GM23248 (cell line): ENCODE results near the gene WASF2. TPM values are rescaled to one million over a fixed set of nuclear protein-coding genes. Genes with fewer than 3 reads are reported as not detected.

Source experiments
- DNase-seq: peaks from one replicate; pipeline ENCODE4 v3.0.0-alpha.2; 2015
- H2AFZ ChIP-seq: fragments of 200-600 bp; sonication (generic); 2 replicates; pipeline ENCODE4 v1.6.1; 2016; ENCODE audit warnings: antibody characterized with exemption
- H3F3A ChIP-seq: fragments of 200-600 bp; sonication (generic); 2 replicates; pipeline ENCODE4 v1.6.1; 2016; ENCODE audit warnings: mild to moderate bottlenecking, antibody characterized with exemption, mixed run types; ENCODE audit not compliant: insufficient read depth
- H3K27ac ChIP-seq: fragments of 200-600 bp; sonication (generic); 2 replicates; pipeline ENCODE4 v1.5.1; 2016; ENCODE audit warnings: mild to moderate bottlenecking
- H3K27me3 ChIP-seq: fragments of 200-600 bp; sonication (generic); replicated peaks from 2 replicates; pipeline ENCODE4 v1.6.1; 2016; ENCODE audit warnings: mild to moderate bottlenecking; ENCODE audit not compliant: insufficient read depth
- H3K36me3 ChIP-seq: fragments of 200-600 bp; sonication (generic); 2 replicates; pipeline ENCODE4 v1.6.1; 2016; ENCODE audit warnings: low read depth, mild to moderate bottlenecking
- H3K4me1 ChIP-seq: fragments of 200-600 bp; sonication (generic); 2 replicates; pipeline ENCODE4 v1.6.1; 2016; ENCODE audit warnings: mild to moderate bottlenecking; ENCODE audit not compliant: insufficient read depth
- H3K4me2 ChIP-seq: fragments of 200-600 bp; sonication (generic); one replicate; pipeline ENCODE4 v1.6.1; 2016; ENCODE audit warnings: mild to moderate bottlenecking; ENCODE audit not compliant: unreplicated experiment
- H3K4me3 ChIP-seq: fragments of 200-600 bp; sonication (generic); 2 replicates; pipeline ENCODE4 v1.5.1; 2016; ENCODE audit warnings: mild to moderate bottlenecking
- H3K79me2 ChIP-seq: fragments of 200-600 bp; sonication (generic); 2 replicates; pipeline ENCODE4 v1.6.1; 2016; ENCODE audit warnings: mild to moderate bottlenecking; ENCODE audit not compliant: insufficient read depth
- H3K9ac ChIP-seq: fragments of 200-600 bp; sonication (generic); 2 replicates; pipeline ENCODE4 v1.6.1; 2016; ENCODE audit warnings: mild to moderate bottlenecking
- H3K9me2 ChIP-seq: fragments of 200-600 bp; sonication (generic); 2 replicates; pipeline ENCODE4 v1.6.1; 2016; ENCODE audit warnings: mixed run types, mild to moderate bottlenecking, moderate library complexity; ENCODE audit not compliant: insufficient read depth
- H3K9me3 ChIP-seq: fragments of 200-600 bp; sonication (generic); one replicate; pipeline ENCODE4 v1.6.1; 2017; ENCODE audit warnings: low read depth
- H4K20me1 ChIP-seq: fragments of 200-600 bp; sonication (generic); 2 replicates; pipeline ENCODE4 v1.6.0; 2016; ENCODE audit not compliant: insufficient read depth
- EZH2 ChIP-seq: fragments of 200-600 bp; sonication (generic); IDR thresholded peaks from 2 replicates; pipeline ENCODE4 v1.6.1; 2018; ENCODE audit warnings: antibody characterized with exemption, mild to moderate bottlenecking; ENCODE audit not compliant: insufficient read depth, poor library complexity, severe bottlenecking
- EZH2phosphoT487 ChIP-seq: fragments of 200-600 bp; sonication (generic); IDR thresholded peaks from 2 replicates; pipeline ENCODE4 v1.6.1; 2018; ENCODE audit warnings: antibody characterized with exemption, moderate library complexity, mild to moderate bottlenecking, low read depth; ENCODE audit not compliant: insufficient read depth
- WGBS, 2 experiments: methylation state at CpG; one replicate each; pipeline ENCODE4 v1.1.6; 2015 to 2017; ENCODE audit warnings: low lambda C conversion rate in 2 of 2, low coverage in 1 of 2; ENCODE audit errors: missing lambda C conversion rate in 2 of 2; 5-methylcytosine and 5-hydroxymethylcytosine counted together
- in situ Hi-C: fragments of 300-500 bp; cut with MboI; formaldehyde crosslinking; loops from 2 replicates; pipeline ENCODE4 v1.15.0; 2020
- polyA plus RNA-seq: library from polyadenylated mRNA; unstranded; fragments of >200 nt; fragmentation: Nextera tagmentation; extraction: Ambion mirVana; gene quantifications from 2 replicates; pipeline ENCODE4 v1.2.1, GENCODE V29; 2016
- total RNA-seq: library from RNA; depleted of rRNA; stranded (reverse); fragments of >200 nt; shearing (Covaris generic); gene quantifications from 2 replicates; pipeline ENCODE4 v1.2.3, GENCODE V29; 2014; rRNA removed

Gene WASF2
- total and polyA plus RNA-seq, 2 experiments from 2014 or later = 19.3 to 118 TPM

DNA sequence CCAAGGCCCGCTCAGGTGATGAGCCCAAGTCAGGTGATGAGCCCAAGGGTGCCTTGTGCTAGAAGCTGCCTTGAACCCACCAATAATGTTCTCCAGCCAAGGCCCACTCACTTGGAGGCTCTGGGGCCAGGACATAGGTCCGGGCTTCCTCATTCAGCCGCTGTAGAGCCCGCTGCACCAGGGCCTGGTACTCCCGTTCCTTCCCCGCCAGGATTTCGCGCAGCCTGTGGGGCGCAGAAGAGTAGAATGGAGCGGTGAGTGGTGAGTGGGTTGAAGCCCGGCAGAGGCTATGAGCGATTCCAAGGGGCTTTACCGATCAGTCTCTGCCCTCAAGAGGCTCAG, 133.7 kb downstream of the WASF2 start:
- H3K9me3 ChIP-seq = no peaks in the 10 kb centered on the region
- H2AFZ ChIP-seq = no peak overlapping the region
- H3K4me1 ChIP-seq = no peaks in the 10 kb centered on the region
- DNase-seq = no peak
- H3K79me2 ChIP-seq = no peaks in the 10 kb centered on the region
- H3K9ac ChIP-seq = no peak overlapping the region
- H3K9me2 ChIP-seq = no peaks in the 10 kb centered on the region
- no peak overlapping the region for H3K4me3 ChIP-seq
- no peaks in the 10 kb centered on the region; the same call in 1 of the 2 replicates for H3K36me3 ChIP-seq
- TF ChIP-seq EZH2 (no peak), EZH2phosphoT487 (no peak)
- no peak overlapping the region for H3K4me2 ChIP-seq
- in situ Hi-C loops = no loop called here
- H3F3A ChIP-seq = no peaks in the 10 kb centered on the region
- H4K20me1 ChIP-seq = no peaks in the 10 kb centered on the region
- no peaks in the 10 kb centered on the region for H3K27me3 ChIP-seq
- no peak overlapping the region for H3K27ac ChIP-seq
- 95 to 96% methylated on average over 13 of the region's 13 CpGs for WGBS, 2 experiments

DNA sequence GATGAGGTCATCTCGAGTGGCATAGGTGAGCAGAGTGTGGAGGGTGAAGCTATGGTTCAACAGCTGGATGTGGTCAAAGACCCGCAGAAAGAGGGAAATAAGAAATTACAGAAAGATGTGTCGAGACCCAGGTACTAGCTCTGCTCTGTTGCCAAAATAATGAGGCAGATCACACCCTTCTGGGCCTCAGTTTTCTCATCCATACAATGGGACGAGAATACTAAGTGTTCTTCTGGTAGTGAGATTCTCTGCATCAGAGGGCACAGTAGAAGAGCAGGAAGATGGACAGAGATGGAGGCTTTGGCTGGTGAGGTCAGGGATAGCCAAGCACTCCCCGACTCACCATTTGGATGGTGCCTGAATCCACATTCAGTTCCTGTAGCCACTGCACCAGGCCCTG, 134.3 kb downstream of the WASF2 start:
- H2AFZ ChIP-seq = no peak overlapping the region
- 96% methylated on average over 5 of the region's 5 CpGs for WGBS, 2 experiments
- in situ Hi-C loops = no loop called here
- H3K4me2 ChIP-seq = no peak overlapping the region
- no peak overlapping the region for H3K4me3 ChIP-seq
- TF ChIP-seq EZH2 (no peak), EZH2phosphoT487 (no peak)
- H4K20me1 ChIP-seq = no peaks in the 10 kb centered on the region
- no peak for DNase-seq
- H3K36me3 ChIP-seq = no peaks in the 10 kb centered on the region; the same call in 1 of the 2 replicates
- no peaks in the 10 kb centered on the region for H3K9me3 ChIP-seq
- no peaks in the 10 kb centered on the region for H3K4me1 ChIP-seq
- no peaks in the 10 kb centered on the region for H3F3A ChIP-seq
- H3K79me2 ChIP-seq = no peaks in the 10 kb centered on the region
- H3K27me3 ChIP-seq = no peaks in the 10 kb centered on the region
- no peak overlapping the region for H3K9ac ChIP-seq
- no peaks in the 10 kb centered on the region for H3K9me2 ChIP-seq
- H3K27ac ChIP-seq = no peak overlapping the region

Other genes starting within 250 kb of the WASF2 start
- gene TMEM222, start 168.0 kb downstream of the WASF2 start, total RNA-seq = 46.7 and 53.0 TPM in 2 replicates
- gene TMEM222, start 168.0 kb downstream of the WASF2 start, polyA plus RNA-seq = 57.8 and 59.0 TPM in 2 replicates
- gene SYTL1, start 148.1 kb downstream of the WASF2 start, total RNA-seq = not detected in 2 replicates
- not detected in 2 replicates for gene SYTL1, start 148.1 kb downstream of the WASF2 start, polyA plus RNA-seq
- gene MAP3K6, start 123.2 kb downstream of the WASF2 start, total RNA-seq = 31.5 and 40.3 TPM in 2 replicates
- 13.7 and 17.9 TPM in 2 replicates for gene MAP3K6, start 123.2 kb downstream of the WASF2 start, polyA plus RNA-seq
- not detected in 2 replicates for gene FCN3, start 115.3 kb downstream of the WASF2 start, total RNA-seq
- gene FCN3, start 115.3 kb downstream of the WASF2 start, polyA plus RNA-seq = not detected in 2 replicates
- gene CD164L2, start 106.8 kb downstream of the WASF2 start, total RNA-seq = not detected in 2 replicates
- not detected in 2 replicates for gene CD164L2, start 106.8 kb downstream of the WASF2 start, polyA plus RNA-seq
- gene GPR3, start 97.5 kb downstream of the WASF2 start, total RNA-seq = 0.32 and 0.38 TPM in 2 replicates
- gene GPR3, start 97.5 kb downstream of the WASF2 start, polyA plus RNA-seq = 1.6 and 1.8 TPM in 2 replicates
- gene AHDC1, start 114.0 kb upstream of the WASF2 start, total RNA-seq = 5.3 and 5.8 TPM in 2 replicates
- 3.9 and 4.5 TPM in 2 replicates for gene AHDC1, start 114.0 kb upstream of the WASF2 start, polyA plus RNA-seq
- gene FGR, start 145.0 kb upstream of the WASF2 start, total RNA-seq = not detected in 2 replicates
- gene FGR, start 145.0 kb upstream of the WASF2 start, polyA plus RNA-seq = not detected in 2 replicates
- gene IFI6, start 182.0 kb upstream of the WASF2 start, total RNA-seq = 31.9 and 32.1 TPM in 2 replicates
- 50.2 and 53.5 TPM in 2 replicates for gene IFI6, start 182.0 kb upstream of the WASF2 start, polyA plus RNA-seq
- gene FAM76A, start 235.8 kb upstream of the WASF2 start, total RNA-seq = 10.2 and 15.3 TPM in 2 replicates
- gene FAM76A, start 235.8 kb upstream of the WASF2 start, polyA plus RNA-seq = 6.2 and 6.9 TPM in 2 replicates